Skeletal muscle satellite cell (primary cell): ENCODE data around the gene RHBDF2.
"Not testable (repeated sequence)": the region's sequence is repeated elsewhere in the genome, so short reads cannot be mapped to it uniquely, and the experiment has no call there.

Source experiments
- H3K27me3 ChIP-seq: 2 replicates; pipeline ENCODE4 v1.7.0; 2013; ENCODE audit warnings: low read length; ENCODE audit not compliant: control insufficient read depth, insufficient read depth
- H3K36me3 ChIP-seq: 2 replicates; pipeline ENCODE4 v1.7.0; 2013; ENCODE audit warnings: mild to moderate bottlenecking, control low read depth, low read length; ENCODE audit not compliant: insufficient read depth
- H3K4me1 ChIP-seq: 2 replicates; pipeline ENCODE4 v1.7.0; 2013; ENCODE audit warnings: low read length; ENCODE audit not compliant: control insufficient read depth, insufficient read depth
- H3K4me2 ChIP-seq: 2 replicates; pipeline ENCODE4 v1.7.0; 2013; ENCODE audit warnings: mild to moderate bottlenecking, low read length
- H3K4me3 ChIP-seq: 2 replicates; pipeline ENCODE4 v1.7.0; 2013; ENCODE audit warnings: low read length
- H3K9ac ChIP-seq: 2 replicates; pipeline ENCODE4 v1.7.0; 2013; ENCODE audit warnings: mild to moderate bottlenecking, low read depth, low read length, moderate library complexity
- H3K9me3 ChIP-seq: replicated peaks from 2 replicates; pipeline ENCODE4 v1.7.0; 2013; ENCODE audit warnings: mild to moderate bottlenecking, control low read depth, low read length

RHBDF2 gene

GRCh38 chr17:76536511-76537287, 35.5 kb upstream of the RHBDF2 start:
- H3K9me3 ChIP-seq = no peaks in the 10 kb centered on the region
- peak overlapping the region; percentile 75 for H3K4me2 ChIP-seq
- peak overlapping the region; percentile 16 for H3K9ac ChIP-seq
- H3K36me3 ChIP-seq = no peaks in the 10 kb centered on the region
- H3K4me1 ChIP-seq = peaks cover 24% of the 10 kb centered on the region
- peak overlapping the region; percentile 53 for H3K4me3 ChIP-seq
- peaks cover 29% of the 10 kb centered on the region for H3K27me3 ChIP-seq

GRCh38 chr17:76535788-76536510, 34.7 kb upstream of the RHBDF2 start:
- Histone ChIP-seq H3K27me3 (peaks cover 29% of the 10 kb centered on the region), H3K4me1 (peaks cover 26% of the 10 kb centered on the region), H3K4me3 (no peak overlapping the region), H3K4me2 (no peak overlapping the region), H3K36me3 (no peaks in the 10 kb centered on the region), H3K9ac (no peak overlapping the region), H3K9me3 (no peaks in the 10 kb centered on the region)

- Histone ChIP-seq H3K27me3 (peaks cover 29% of the 10 kb centered on the region), H3K4me2 (no peak overlapping the region), H3K9me3 (no peaks in the 10 kb centered on the region), H3K4me1 (peaks cover 29% of the 10 kb centered on the region), H3K36me3 (no peaks in the 10 kb centered on the region), H3K4me3 (no peak overlapping the region), H3K9ac (no peak overlapping the region)
Measured at GRCh38 chr17:76534831-76535732, 33.9 kb upstream of the RHBDF2 start.

- not testable (repeated sequence) for H3K4me2 ChIP-seq, H3K36me3 ChIP-seq, H3K9ac ChIP-seq, H3K4me3 ChIP-seq, H3K9me3 ChIP-seq
- peaks cover 42% of the 10 kb centered on the region for H3K4me1 ChIP-seq
- H3K27me3 ChIP-seq = peaks cover 18% of the 10 kb centered on the region
Measured at GRCh38 chr17:76533640-76534359, 32.6 kb upstream of the RHBDF2 start.

- Histone ChIP-seq H3K4me3 (no peak overlapping the region), H3K27me3 (peaks cover 8% of the 10 kb centered on the region), H3K9ac (no peak overlapping the region), H3K36me3 (no peaks in the 10 kb centered on the region), H3K4me1 (peaks cover 45% of the 10 kb centered on the region), H3K9me3 (no peaks in the 10 kb centered on the region), H3K4me2 (no peak overlapping the region)
Measured at GRCh38 chr17:76532072-76532651, 30.9 kb upstream of the RHBDF2 start.

GRCh38 chr17:76531486-76532038, 30.3 kb upstream of the RHBDF2 start:
- Histone ChIP-seq H3K4me2 (no peak overlapping the region), H3K9ac (no peak overlapping the region), H3K27me3 (peaks cover 2% of the 10 kb centered on the region), H3K36me3 (no peaks in the 10 kb centered on the region), H3K4me1 (peaks cover 44% of the 10 kb centered on the region), H3K9me3 (no peaks in the 10 kb centered on the region), H3K4me3 (no peak overlapping the region)

- Histone ChIP-seq H3K4me1 (peaks cover 44% of the 10 kb centered on the region), H3K4me3 (no peak overlapping the region), H3K9ac (peak overlapping the region; percentile 78), H3K4me2 (peak overlapping the region; percentile 59), H3K27me3 (no peaks in the 10 kb centered on the region), H3K36me3 (no peaks in the 10 kb centered on the region), H3K9me3 (no peaks in the 10 kb centered on the region)
Measured at GRCh38 chr17:76530811-76531485, 29.7 kb upstream of the RHBDF2 start.

- peak overlapping the region; percentile 78 for H3K9ac ChIP-seq
- no peak overlapping the region for H3K4me3 ChIP-seq
- no peaks in the 10 kb centered on the region for H3K27me3 ChIP-seq
- peak overlapping the region; percentile 59 for H3K4me2 ChIP-seq
- no peaks in the 10 kb centered on the region for H3K9me3 ChIP-seq
- no peaks in the 10 kb centered on the region for H3K36me3 ChIP-seq
- H3K4me1 ChIP-seq = peaks cover 46% of the 10 kb centered on the region
Measured at GRCh38 chr17:76530095-76530723, 29.0 kb upstream of the RHBDF2 start.

GRCh38 chr17:76529224-76530094, 28.2 kb upstream of the RHBDF2 start:
- Histone ChIP-seq H3K9ac (peak overlapping the region; percentile 78), H3K4me3 (peak overlapping the region; percentile 28), H3K36me3 (no peaks in the 10 kb centered on the region), H3K4me1 (peaks cover 53% of the 10 kb centered on the region), H3K27me3 (no peaks in the 10 kb centered on the region), H3K9me3 (no peaks in the 10 kb centered on the region), H3K4me2 (peak overlapping the region; percentile 59)
